GM19023 (cell line): ENCODE measurements around the gene CENPQ.
"Not testable (repeated sequence)": the region's sequence is repeated elsewhere in the genome, so short reads cannot be mapped to it uniquely, and the experiment has no call there.

Experiments
- ATAC-seq: cut with Tn5 transposase; IDR thresholded peaks from one replicate; pipeline ENCODE4 v1.9.1; 2021; ENCODE audit warnings: mild to moderate bottlenecking, moderate library complexity; ENCODE audit not compliant: unreplicated experiment

The CENPQ gene, protein sequence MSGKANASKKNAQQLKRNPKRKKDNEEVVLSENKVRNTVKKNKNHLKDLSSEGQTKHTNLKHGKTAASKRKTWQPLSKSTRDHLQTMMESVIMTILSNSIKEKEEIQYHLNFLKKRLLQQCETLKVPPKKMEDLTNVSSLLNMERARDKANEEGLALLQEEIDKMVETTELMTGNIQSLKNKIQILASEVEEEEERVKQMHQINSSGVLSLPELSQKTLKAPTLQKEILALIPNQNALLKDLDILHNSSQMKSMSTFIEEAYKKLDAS

DNA sequence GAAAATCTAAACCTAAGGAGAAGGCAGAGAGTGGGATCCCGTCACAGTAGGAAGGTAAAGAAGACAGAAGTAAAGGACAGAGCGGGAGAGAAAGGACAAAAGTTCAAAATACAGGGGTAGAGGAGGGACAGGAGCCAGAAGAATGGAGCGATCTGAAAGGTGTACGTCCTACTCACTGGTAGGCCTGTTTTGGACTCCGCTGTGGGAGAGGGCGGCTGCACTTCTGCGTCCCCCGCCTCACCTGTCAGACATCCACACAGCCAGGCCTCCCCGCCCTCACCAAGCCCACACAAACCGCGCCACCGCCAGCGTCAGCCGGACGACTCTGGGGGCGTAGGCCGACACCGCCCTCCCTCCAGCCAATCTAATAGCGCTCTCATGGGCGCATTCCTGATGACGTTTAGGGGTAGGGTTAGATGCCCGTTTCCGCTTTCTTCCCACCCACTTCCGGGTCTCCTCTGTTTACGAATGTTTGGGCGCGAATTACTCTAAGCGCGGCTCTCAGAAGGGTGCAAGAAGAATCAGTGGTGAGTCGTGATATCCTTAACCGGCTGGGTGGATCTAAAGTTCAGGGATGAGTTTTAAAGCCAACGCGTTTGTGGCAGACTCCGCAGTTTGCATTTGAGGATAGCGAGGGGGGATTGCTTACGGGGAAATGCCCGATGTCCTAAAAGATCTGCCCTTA lies at the start of gene CENPQ, which contains the start of gene MMUT:
TSS of gene CENPQ (plus strand) at position 444 of the 685 bp plus-strand sequence. CDS start 6,807 bp downstream, outside the sequence.
TSS of gene MMUT (minus strand) at position 327 of the 685 bp plus-strand sequence. CDS start 3,787 bp downstream, outside the sequence.
- ATAC-seq, result peak; percentile 99

- ATAC-seq, result no peak
These were observed 47.8 kb upstream of the CENPQ start for GRCh38 chr6:49415358-49415757.

GRCh38 chr6:49416195-49416594 lies 47.0 kb upstream of the CENPQ start:
- ATAC-seq, result no peak

GRCh38 chr6:49423817-49424216 lies 39.4 kb upstream of the CENPQ start:
- ATAC-seq, result no peak

GRCh38 chr6:49430187-49430586 lies 33.0 kb upstream of the CENPQ start:
- no peak for ATAC-seq

DNA sequence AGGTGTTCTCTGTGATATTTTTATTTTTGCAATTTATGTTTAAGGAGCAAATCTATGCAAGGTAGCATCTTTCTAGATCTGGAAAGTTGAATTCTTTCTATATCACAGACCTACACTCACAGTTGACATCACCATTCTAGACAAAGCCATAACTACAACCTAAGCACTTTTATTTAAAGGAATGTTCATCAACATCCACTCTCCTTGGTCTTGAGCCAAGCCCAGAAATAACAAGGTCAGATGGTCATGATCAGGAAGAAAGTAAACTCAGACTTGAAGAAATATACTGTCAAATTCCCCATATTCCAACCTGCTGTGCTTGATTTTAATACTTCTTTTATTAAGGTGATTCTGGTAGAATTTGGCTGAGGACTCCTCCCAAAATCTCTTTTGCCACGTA lies 32.3 kb upstream of the CENPQ start:
- no peak for ATAC-seq

- no peak for ATAC-seq
These were observed 9.9 kb upstream of the CENPQ start for GRCh38 chr6:49453221-49453620.

GRCh38 chr6:49454787-49455709 lies 8.1 kb upstream of the CENPQ start:
- peak; percentile 73 for ATAC-seq

- no peak for ATAC-seq
These were observed 5.4 kb upstream of the CENPQ start for GRCh38 chr6:49457771-49458170.

- ATAC-seq, result no peak
These were observed 1.1 kb upstream of the CENPQ start for GRCh38 chr6:49462071-49462470.

DNA sequence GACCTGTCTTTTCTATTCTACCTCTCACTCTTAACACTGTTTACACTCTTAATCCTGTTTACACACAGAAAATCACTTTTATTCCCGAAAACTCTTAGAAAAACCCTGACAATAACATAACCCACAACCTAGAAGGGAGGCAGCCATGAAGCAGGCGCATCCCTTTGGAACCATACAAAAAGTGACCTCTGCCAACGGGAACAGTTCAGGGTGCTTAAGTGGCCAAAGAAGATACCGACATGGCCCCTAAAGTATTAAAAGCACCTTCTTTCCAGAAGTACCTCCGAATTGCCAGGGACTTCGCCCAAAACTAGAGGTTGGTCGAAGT lies 607 bp upstream of the CENPQ start:
- peak; percentile 2 for ATAC-seq

DNA sequence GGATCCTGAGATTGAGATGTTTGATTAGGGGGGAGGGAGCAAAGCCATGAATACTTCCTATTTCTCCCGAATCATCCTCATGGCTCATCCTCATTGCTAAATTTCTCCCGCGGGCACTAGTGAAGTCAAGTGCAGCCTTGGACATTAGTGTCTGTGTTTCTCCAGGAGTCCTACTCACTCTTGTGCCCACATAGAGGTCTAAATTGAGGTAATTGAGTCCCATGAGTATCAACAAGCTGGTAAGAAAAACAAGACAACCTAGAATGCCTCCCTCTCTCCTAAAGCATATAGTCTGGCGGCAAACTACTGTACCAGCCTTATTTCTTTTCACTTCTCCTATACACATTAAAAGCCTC lies 420 bp downstream of the CENPQ start:
- ATAC-seq, result peak; percentile 1

GRCh38 chr6:49464691-49465090 lies 1.5 kb downstream of the CENPQ start:
- no peak for ATAC-seq

DNA sequence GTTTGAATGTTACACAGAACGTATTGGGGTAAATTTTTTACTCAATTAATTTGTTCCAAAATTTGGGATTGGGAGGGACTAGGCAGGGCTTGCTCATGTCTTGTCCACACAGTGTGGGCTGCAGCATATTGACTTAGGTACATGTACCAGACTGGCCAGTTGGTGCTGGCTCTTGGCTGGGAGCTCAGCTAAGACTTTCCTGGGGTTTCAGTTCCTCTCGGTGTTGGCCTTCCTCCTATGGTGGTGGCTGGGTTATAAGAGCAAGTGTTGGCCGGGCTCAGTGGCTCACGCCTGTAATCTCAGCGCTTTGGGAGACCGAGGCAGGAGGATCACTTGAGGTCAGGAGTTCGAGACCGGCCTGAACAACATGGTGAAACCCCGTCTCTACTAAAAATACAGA lies 4.9 kb downstream of the CENPQ start:
- no peak for ATAC-seq

- not testable (repeated sequence) for ATAC-seq
These were observed 13.4 kb downstream of the CENPQ start for GRCh38 chr6:49476564-49476963.

DNA sequence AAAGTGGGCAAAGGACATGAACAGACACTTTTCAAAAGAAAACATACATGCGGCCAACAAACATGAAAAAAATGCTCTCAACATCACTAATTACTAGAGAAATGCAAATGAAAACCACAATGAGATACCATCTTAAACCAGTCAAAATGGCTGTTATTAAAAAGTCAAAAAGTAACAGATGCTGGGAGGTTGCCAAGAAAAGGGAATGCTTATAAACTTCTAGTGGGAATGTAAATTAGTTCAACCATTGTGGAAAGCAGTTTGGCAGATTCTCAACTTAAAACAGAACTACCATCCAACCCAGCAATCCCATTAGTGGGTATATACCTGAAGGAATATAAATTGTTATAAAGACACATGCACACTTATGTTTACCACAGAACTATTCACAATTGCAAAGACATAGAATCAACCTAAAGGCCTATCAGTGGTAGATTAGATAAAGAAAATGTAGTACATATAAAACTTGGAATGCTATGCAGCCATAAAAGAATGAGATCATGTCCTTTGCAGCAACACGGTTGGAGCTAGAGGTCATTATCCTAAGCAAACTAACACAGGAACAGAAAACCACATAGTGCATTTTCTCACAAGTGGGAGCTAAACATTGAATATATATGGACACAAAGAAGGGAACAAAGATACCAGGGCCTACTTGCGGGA lies 16.3 kb downstream of the CENPQ start:
- no peak for ATAC-seq

- ATAC-seq, result not testable (repeated sequence)
These were observed 18.7 kb downstream of the CENPQ start for GRCh38 chr6:49481846-49482245.

GRCh38 chr6:49483380-49483779 lies 20.2 kb downstream of the CENPQ start:
- ATAC-seq, result not testable (repeated sequence)

GRCh38 chr6:49490633-49491032 lies 27.5 kb downstream of the CENPQ start:
- ATAC-seq, result no peak

GRCh38 chr6:49497304-49497703 lies 34.1 kb downstream of the CENPQ start:
- no peak for ATAC-seq

- ATAC-seq, result no peak
These were observed 36.0 kb downstream of the CENPQ start for GRCh38 chr6:49499126-49499525.
